H9 (cell line): ENCODE measurements around the gene FBXO30. TPM values are rescaled to one million over a fixed set of nuclear protein-coding genes. Genes with fewer than 3 reads are reported as not detected.

Experiments
- DNase-seq: peaks from one replicate; pipeline ENCODE4 v3.0.0-alpha.2; 2017
- H2AFZ ChIP-seq: one replicate; pipeline ENCODE4 v1.6.1; 2013; ENCODE audit warnings: mild to moderate bottlenecking, low read length, control low read depth, moderate library complexity
- H2AK5ac ChIP-seq: 2 replicates; pipeline ENCODE4 v1.6.1; 2013; ENCODE audit warnings: low read length, control low read depth, mixed read lengths; ENCODE audit not compliant: insufficient read length
- H2BK120ac ChIP-seq: one replicate; pipeline ENCODE4 v1.6.1; 2013; ENCODE audit warnings: low read depth, mild to moderate bottlenecking, low read length, control low read depth, inconsistent platforms; ENCODE audit not compliant: poor library complexity, severe bottlenecking
- H2BK12ac ChIP-seq: 2 replicates; pipeline ENCODE4 v1.6.1; 2013; ENCODE audit warnings: low read length, control low read depth, mixed read lengths, low read depth; ENCODE audit not compliant: insufficient read length
- H2BK15ac ChIP-seq: 2 replicates; pipeline ENCODE4 v1.6.1; 2013; ENCODE audit warnings: low read depth, low read length, control low read depth
- H2BK20ac ChIP-seq: one replicate; pipeline ENCODE4 v1.6.1; 2013; ENCODE audit warnings: low read depth, mild to moderate bottlenecking, low read length, control low read depth, inconsistent platforms; ENCODE audit not compliant: poor library complexity, severe bottlenecking
- H2BK5ac ChIP-seq: 2 replicates; pipeline ENCODE4 v1.6.1; 2013; ENCODE audit warnings: low read length, control low read depth, mixed read lengths; ENCODE audit not compliant: insufficient read length
- H3K14ac ChIP-seq: 2 replicates; pipeline ENCODE4 v1.6.1; 2013; ENCODE audit warnings: low read length, control low read depth; ENCODE audit not compliant: insufficient read depth
- H3K18ac ChIP-seq: 2 replicates; pipeline ENCODE4 v1.6.1; 2013; ENCODE audit warnings: low read depth, mild to moderate bottlenecking, mixed read lengths, low read length, control low read depth; ENCODE audit not compliant: insufficient read length
- H3K23ac ChIP-seq: 2 replicates; pipeline ENCODE4 v1.6.1; 2013; ENCODE audit warnings: low read length, control low read depth, mixed read lengths, low read depth; ENCODE audit not compliant: insufficient read length
- H3K23me2 ChIP-seq: 2 replicates; pipeline ENCODE4 v1.6.1; 2013; ENCODE audit warnings: low read depth, mild to moderate bottlenecking, mixed read lengths, low read length, control low read depth; ENCODE audit not compliant: insufficient read length, poor library complexity, severe bottlenecking
- H3K27ac ChIP-seq: 2 replicates; pipeline ENCODE4 v1.5.1; 2013; ENCODE audit warnings: low read length, control low read depth, mixed read lengths, low read depth; ENCODE audit not compliant: insufficient read length
- H3K27me3 ChIP-seq: 2 replicates; pipeline ENCODE4 v1.6.1; 2013; ENCODE audit warnings: low read length, control low read depth, inconsistent platforms; ENCODE audit not compliant: insufficient read depth
- H3K4ac ChIP-seq: 2 replicates; pipeline ENCODE4 v1.6.1; 2013; ENCODE audit warnings: low read depth, mild to moderate bottlenecking, control low read depth, inconsistent platforms, low read length, moderate library complexity
- H3K4me1 ChIP-seq: 2 replicates; pipeline ENCODE4 v1.6.1; 2013; ENCODE audit warnings: low read length, control low read depth, inconsistent platforms; ENCODE audit not compliant: insufficient read depth
- H3K4me2 ChIP-seq: 2 replicates; pipeline ENCODE4 v1.6.1; 2013; ENCODE audit warnings: low read length, control low read depth, mixed read lengths; ENCODE audit not compliant: insufficient read length, insufficient read depth
- H3K56ac ChIP-seq: 2 replicates; pipeline ENCODE4 v1.6.1; 2013; ENCODE audit warnings: low read depth, mild to moderate bottlenecking, mixed read lengths, low read length, control low read depth; ENCODE audit not compliant: insufficient read length
- H3K79me1 ChIP-seq: 2 replicates; pipeline ENCODE4 v1.6.1; 2013; ENCODE audit warnings: low read depth, mild to moderate bottlenecking, moderate library complexity, low read length, control low read depth, inconsistent platforms; ENCODE audit not compliant: insufficient read depth, poor library complexity, severe bottlenecking
- H3K79me2 ChIP-seq: 2 replicates; pipeline ENCODE4 v1.6.1; 2013; ENCODE audit warnings: low read length, control low read depth, inconsistent platforms; ENCODE audit not compliant: insufficient read depth
- H3K9ac ChIP-seq: 2 replicates; pipeline ENCODE4 v1.6.1; 2013; ENCODE audit warnings: low read length, control low read depth, mixed read lengths; ENCODE audit not compliant: insufficient read length; ENCODE audit errors: extremely low read depth
- H3K9me3 ChIP-seq: one replicate; pipeline ENCODE4 v1.6.1; 2013; ENCODE audit warnings: low read depth, low read length, inconsistent platforms; ENCODE audit not compliant: control insufficient read depth
- H3T11ph ChIP-seq: one replicate; pipeline ENCODE4 v1.6.1; 2013; ENCODE audit warnings: mild to moderate bottlenecking, low read length, control low read depth, inconsistent platforms
- H4K20me1 ChIP-seq: one replicate; pipeline ENCODE4 v1.6.1; 2013; ENCODE audit not compliant: control insufficient read depth, insufficient read length, insufficient read depth
- H4K5ac ChIP-seq: 2 replicates; pipeline ENCODE4 v1.6.1; 2013; ENCODE audit warnings: low read depth, mild to moderate bottlenecking, mixed read lengths, low read length, control low read depth; ENCODE audit not compliant: insufficient read length
- H4K8ac ChIP-seq: replicated peaks from 2 replicates; pipeline ENCODE4 v1.6.1; 2013; ENCODE audit warnings: low read length, control low read depth, mixed read lengths, low read depth; ENCODE audit not compliant: insufficient read length
- H4K91ac ChIP-seq: 2 replicates; pipeline ENCODE4 v1.6.1; 2013; ENCODE audit warnings: low read depth, mild to moderate bottlenecking, moderate library complexity, mixed read lengths, low read length, control low read depth; ENCODE audit not compliant: insufficient read length
- H3K27ac Mint-ChIP-seq, 3 experiments: 2 replicates in 2 of 3; 3 replicates in 1 of 3; pipeline ENCODE4 v1.8.0; 2020 to 2021; ENCODE audit warnings: mixed read lengths in 3 of 3, mild to moderate bottlenecking in 1 of 3, moderate library complexity in 1 of 3
- H3K27me3 Mint-ChIP-seq: 2 replicates; pipeline ENCODE4 v1.8.0; 2021; ENCODE audit warnings: low read depth, mild to moderate bottlenecking, moderate library complexity, mixed read lengths
- H3K36me3 Mint-ChIP-seq, 3 experiments: 2 replicates in 2 of 3; 3 replicates in 1 of 3; pipeline ENCODE4 v1.8.0; 2020 to 2021; ENCODE audit warnings: low read depth in 3 of 3, mixed read lengths in 3 of 3; ENCODE audit not compliant: insufficient read depth in 1 of 3
- H3K4me1 Mint-ChIP-seq, 2 experiments: 2 replicates each; pipeline ENCODE4 v1.8.0; 2020; ENCODE audit warnings: mixed read lengths in 2 of 2
- H3K4me3 Mint-ChIP-seq, 2 experiments: 2 replicates in 1 of 2; 3 replicates in 1 of 2; pipeline ENCODE4 v1.8.0; 2020 to 2021; ENCODE audit warnings: mild to moderate bottlenecking in 2 of 2, mixed read lengths in 2 of 2, moderate library complexity in 1 of 2
- H3K9me3 Mint-ChIP-seq, 2 experiments: 2 replicates in 1 of 2; 3 replicates in 1 of 2; pipeline ENCODE4 v1.8.0; 2020; ENCODE audit warnings: mild to moderate bottlenecking in 2 of 2, mixed read lengths in 2 of 2, moderate library complexity in 1 of 2
- WGBS: extraction: QIAGEN DNeasy Blood & Tissue Kit; methylation state at CpG from one replicate; pipeline ENCODE4 v1.1.7; 2013; ENCODE audit warnings: missing lambda C conversion rate, low lambda C conversion rate, mixed read lengths; ENCODE audit not compliant: insufficient read length; ENCODE audit errors: extremely low coverage; 5-methylcytosine and 5-hydroxymethylcytosine counted together
- total RNA-seq: library from RNA; stranded (reverse); gene quantifications from 2 replicates; pipeline ENCODE4 v1.2.1, GENCODE V29; 2021
- TF ChIP-seq, protein P1 (sequence below): fragments of 200-600 bp; sonication (generic); conservative IDR thresholded peaks from 3 replicates; pipeline ENCODE4 v1.8.0; 2021; ENCODE audit warnings: antibody characterized with exemption, mild to moderate bottlenecking

The FBXO30 gene
- total RNA-seq, 1 experiment from 2014 or later, result 16.9 TPM

DNA sequence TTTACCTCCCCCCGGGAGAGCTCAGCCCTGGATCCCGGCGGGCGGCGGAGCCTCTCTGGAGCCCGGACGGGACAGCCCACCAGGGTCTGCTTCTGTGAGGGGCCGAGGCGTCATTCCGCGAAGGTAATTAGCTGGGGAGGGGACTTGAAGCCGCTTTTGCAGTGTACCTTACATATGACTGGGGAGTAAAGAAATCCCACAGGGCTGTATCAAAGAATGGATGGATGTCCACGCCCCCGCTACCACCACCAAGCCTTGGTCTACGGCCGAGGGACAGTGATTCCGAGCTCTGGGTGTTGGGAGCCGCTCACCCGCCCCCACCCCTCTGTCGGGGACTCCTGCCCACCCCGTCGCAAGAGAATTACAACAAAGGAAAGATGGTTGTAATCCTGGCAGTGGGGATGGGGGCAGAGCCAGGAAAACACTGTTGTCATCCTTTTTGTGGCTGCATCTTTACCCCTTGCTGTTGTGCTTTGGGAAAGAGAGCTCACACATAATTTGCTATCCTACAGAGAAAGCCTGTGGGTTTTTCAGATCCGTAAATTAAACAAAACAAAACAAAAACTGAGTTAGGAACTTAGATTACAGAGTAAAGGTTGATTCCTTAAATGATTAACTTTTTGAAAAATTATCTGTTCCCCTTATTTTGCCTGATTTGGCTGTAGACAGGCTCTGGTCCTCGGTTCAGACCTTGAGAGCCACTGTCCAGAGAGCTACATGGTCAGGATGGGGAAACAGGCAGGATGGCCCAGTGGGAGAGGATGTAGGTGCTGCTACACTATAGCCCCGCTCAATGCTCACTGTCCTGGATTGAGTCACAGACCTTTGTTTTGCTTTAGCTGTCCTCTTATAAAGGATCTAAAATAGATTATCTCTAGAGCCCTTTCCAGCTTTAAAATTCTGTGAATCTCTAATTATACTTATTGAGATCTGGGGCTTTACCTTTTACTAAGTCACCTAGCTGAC, 997 bp upstream of the FBXO30 start:
- Histone ChIP-seq H3K79me2 (peaks cover 14% of the 10 kb centered on the region; the same call in 1 of the 2 replicates), H3K23me2 (peaks cover 6% of the 10 kb centered on the region), H2AK5ac (no peak overlapping the region), H3K27me3 (no peaks in the 10 kb centered on the region), H3K27ac (peak overlapping the region; percentile 38), H2BK5ac (no peak overlapping the region), H3K23ac (no peak overlapping the region), H3T11ph (no peak overlapping the region), H3K18ac (peak overlapping the region; percentile 71), H4K8ac (no peak overlapping the region), H3K4me2 (peak overlapping the region; percentile 98), H2BK15ac (no peak overlapping the region), H4K20me1 (no peaks in the 10 kb centered on the region), H3K56ac (no peak overlapping the region), H3K4ac (no peak overlapping the region), H3K9ac (peak overlapping the region; percentile 89), H4K5ac (no peak overlapping the region), H2AFZ (no peak overlapping the region), H3K79me1 (no peaks in the 10 kb centered on the region), H2BK12ac (no peak overlapping the region), H2BK20ac (no peak overlapping the region), H4K91ac (no peak overlapping the region), H3K4me1 (no peaks in the 10 kb centered on the region; the same call in 1 of the 2 replicates), H2BK120ac (no peak overlapping the region), H3K14ac (peak overlapping the region; percentile 72), H3K9me3 (no peaks in the 10 kb centered on the region)
- Mint-ChIP-seq H3K4me3 (peak overlapping the region; percentile 87 to 94), H3K4me1 (peaks cover 31 to 36% of the 10 kb centered on the region in 2 experiments), H3K27ac (peak overlapping the region; percentile 97 to 98 (median 97)), H3K36me3 (peaks cover 0 to 9% (median 0%) of the 10 kb centered on the region in 3 experiments; a peak in 2 of 7 replicates), H3K9me3 (no peaks in the 10 kb centered on the region), H3K27me3 (no peaks in the 10 kb centered on the region)
- TF ChIP-seq, protein P1, sequence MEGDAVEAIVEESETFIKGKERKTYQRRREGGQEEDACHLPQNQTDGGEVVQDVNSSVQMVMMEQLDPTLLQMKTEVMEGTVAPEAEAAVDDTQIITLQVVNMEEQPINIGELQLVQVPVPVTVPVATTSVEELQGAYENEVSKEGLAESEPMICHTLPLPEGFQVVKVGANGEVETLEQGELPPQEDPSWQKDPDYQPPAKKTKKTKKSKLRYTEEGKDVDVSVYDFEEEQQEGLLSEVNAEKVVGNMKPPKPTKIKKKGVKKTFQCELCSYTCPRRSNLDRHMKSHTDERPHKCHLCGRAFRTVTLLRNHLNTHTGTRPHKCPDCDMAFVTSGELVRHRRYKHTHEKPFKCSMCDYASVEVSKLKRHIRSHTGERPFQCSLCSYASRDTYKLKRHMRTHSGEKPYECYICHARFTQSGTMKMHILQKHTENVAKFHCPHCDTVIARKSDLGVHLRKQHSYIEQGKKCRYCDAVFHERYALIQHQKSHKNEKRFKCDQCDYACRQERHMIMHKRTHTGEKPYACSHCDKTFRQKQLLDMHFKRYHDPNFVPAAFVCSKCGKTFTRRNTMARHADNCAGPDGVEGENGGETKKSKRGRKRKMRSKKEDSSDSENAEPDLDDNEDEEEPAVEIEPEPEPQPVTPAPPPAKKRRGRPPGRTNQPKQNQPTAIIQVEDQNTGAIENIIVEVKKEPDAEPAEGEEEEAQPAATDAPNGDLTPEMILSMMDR, result no peak
- DNase-seq, result peak; percentile 55
- no CpG with 5 or more reads among the region's 25 CpGs for WGBS
